Activated naive CD4-positive, alpha-beta T cell treated with Interleukin-2 at 50 U/mL for 16 hours (primary cell): Measurements from ENCODE around the gene TVP23A.
"Not testable (repeated sequence)": the region's sequence is repeated elsewhere in the genome, so short reads cannot be mapped to it uniquely, and the experiment has no call there.

Experiments
- DNase-seq: peaks from one replicate; pipeline ENCODE4 v3.0.0-alpha.2; 2020

TVP23A gene

DNA sequence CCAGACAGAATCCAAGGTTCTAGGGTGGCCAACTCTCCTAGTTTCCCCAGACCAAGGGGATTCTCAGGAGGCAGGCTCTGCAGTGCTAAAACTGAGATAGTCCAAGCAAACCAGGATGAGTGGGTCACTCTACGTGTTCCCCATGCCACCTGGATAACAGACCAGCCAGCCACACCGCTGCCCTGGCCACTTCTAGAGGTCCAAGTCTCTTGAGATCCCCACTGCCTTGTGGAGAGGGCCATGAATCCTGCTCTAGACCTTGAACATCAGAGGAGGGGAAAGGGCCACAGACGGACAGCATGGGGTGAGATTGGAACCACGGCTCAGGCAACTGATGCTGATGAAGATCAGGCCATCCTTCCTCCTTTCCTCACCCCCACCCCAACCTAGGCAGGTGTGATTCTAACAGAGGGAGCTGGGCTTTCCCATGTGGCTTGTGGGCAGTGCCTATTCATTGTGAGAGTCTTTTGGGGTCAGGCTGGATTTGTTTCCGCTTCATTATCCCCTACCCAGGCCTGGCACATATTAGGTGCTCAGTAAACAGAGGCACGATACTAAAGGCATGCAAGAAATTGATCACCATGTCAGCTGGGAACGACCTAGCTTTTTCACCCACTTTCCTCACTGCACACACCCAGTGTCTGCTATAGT lies 16.8 kb upstream of the TVP23A start:
- DNase-seq = no peak

DNA sequence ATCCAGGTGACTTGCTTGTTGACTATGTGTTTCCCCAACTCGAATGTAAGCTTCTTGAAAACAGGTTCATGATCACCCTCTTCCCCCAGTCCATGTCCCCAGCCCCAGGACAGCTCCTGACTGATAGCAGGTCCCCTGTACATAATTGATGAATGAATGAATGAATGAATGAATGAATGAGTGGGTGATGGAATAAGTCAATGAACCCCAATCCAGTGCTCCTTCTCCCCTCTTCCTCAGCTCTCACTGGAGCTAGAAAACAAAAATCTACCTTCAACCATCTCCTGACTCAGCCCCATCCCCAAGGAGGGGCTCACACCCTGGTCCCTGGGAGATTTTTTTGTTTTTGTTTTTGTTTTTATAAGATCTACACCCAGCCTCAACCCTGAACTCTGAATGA lies 16.2 kb upstream of the TVP23A start:
- no peak for DNase-seq

DNA sequence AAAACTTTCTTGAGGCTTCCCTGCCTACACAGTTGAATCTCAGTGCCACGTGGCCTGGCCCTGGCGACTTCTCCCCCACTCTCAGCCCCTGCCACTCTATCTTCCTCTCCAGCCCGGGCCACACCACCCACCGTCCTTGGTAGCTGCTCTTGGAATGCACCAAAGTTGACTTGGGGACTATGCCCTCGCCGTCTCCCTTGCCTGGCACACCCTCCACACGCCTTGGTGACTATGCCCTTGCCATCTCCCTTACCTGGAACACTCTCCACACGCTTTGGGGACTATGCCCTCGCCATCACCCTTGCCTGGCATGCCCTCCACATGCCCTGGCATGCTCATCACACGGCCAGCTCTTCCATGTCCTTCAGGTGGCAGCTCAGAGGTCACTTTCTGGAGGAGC lies 15.5 kb upstream of the TVP23A start:
- DNase-seq = no peak

DNA sequence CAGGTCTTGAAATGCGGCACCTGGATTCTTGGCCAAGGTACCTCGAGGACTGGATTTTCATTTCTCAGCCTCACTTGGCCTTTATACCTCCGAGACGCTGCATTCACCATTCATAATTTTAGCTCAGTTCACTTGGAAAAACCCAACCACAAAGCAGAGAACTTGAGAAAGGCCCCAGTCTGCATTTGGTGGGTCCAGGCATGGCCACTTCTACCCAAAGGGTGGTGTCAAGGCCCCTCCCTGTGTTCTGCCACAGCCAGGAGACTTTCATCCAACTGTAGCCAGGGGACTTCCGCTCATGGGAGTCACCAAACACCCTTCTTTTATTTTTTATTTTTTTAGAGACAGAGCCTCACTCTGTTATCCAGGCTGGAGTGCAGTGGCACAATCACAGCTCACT lies 14.7 kb upstream of the TVP23A start:
- no peak for DNase-seq

DNA sequence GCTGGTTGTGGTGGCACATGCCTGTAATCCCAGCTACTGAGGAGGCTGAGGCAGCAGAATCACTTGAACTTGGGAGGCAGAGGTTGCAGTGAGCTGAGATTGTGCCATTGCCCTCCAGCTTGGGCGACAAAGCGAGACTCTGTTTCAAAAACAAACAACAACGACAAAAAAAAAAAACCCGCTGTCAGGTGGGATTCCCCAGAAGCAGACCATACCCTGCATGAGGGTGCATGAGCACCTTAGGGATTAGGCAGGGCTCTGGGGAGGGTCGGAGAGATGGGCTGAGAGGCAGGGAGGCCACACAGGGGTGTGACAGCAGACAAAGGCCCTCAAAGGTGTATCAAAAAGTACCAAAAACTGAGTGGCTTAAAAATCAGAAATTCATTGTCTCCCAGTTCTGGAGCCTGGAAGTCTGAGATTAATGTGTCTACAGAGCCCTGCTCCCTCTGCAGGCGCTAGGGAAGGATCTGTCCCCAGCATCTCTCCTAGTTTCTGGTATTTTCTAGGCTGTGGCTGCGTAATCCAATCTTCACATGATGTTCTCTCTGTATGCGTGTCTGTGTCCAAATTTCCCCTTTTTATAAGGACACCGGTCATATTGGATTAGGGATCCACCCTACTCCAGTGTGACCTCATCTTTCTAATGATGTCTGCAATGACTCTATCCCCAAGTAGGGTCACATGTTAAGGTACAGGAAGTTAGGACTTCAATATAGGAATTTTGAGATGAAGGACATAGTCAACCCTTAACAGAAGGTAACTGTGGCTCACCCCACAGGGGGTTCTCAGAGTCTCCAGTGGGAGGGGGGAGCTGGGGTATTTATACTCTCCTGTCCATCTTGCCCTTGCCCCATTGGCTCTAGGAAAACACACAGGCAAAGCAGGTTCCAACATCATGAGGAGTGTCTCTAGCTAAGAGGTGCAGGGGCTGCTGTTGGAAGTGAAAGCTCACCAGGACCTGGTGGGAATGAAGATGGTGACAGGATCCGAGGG lies 13.6 kb upstream of the TVP23A start:
- no peak for DNase-seq

DNA sequence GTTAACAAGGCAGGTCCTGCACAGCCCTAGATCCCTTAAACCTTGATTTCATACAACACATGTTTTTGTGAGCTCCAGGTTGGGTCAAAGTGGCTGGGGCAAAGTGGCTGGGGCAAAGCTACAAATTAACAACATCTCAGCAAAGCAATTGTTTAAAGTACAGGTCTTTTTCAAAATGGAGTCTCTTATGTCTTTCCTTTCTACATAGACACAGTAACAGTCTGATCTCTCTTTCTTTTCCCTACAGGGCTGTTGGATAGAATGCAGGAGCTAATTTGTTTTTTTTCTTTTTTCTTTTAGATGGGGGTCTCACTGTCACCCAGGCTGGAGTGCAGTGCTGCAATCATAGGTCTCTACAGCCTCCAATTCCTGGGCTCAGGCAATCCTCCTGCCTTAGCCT lies 11.6 kb upstream of the TVP23A start:
- DNase-seq = not testable (repeated sequence)

DNA sequence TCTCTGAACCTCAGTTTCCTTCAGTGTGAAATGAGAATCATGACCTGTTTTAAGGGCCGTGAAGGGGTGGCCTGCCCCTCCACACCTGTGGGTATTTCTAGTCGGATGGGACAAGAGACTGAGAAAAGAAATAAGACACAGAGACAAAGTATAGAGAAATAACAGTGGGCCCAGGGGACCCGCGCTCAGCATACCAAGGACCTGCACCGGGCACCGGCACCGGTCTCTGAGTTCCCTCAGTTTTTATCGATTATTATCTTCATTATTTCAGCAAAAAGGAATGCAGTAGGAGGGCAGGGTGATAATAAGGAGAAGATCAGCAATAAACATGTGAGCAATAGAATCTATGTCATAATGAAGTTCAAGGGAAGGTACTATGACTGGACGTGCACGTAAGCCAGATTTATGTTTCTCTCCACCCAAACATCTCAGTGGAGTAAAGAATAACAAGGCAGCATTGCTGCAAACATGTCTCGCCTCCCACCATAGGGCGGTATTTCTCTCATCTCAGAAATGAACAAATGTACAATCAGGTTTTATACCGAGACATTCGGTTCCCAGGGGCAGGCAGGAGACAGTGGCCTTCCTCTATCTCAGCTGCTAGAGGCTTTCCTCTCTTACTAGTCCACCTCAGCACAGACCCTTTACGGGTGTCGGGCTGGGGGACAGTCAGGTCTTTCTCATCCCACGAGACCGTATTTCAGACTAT lies 10.9 kb upstream of the TVP23A start:
- not testable (repeated sequence) for DNase-seq

DNA sequence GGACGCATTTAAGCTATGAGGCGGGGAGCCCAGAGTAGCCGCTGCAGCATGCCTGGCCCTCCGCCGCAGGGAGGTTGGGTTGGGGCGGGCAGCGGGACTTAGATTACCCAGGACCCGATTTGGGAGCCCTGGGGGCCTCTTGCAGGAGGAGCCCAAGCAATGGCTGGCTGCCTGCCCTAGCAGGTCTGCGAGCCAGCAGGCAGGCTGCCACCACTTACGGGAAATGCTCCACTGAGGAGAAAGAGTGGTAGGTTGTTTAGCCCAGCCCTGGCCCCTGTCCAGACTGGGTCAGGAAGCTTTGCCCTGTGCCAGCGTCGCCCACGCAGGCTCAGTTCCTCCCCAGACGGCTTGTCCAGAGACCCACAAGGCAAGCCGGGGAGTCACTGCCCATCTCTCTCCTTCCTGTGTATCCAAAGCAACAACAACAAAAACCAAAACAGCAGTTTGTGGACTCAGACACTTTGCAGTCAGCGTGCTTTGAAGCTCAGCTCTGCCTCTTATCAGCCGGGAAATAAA lies 10.3 kb upstream of the TVP23A start:
- DNase-seq = no peak

DNA sequence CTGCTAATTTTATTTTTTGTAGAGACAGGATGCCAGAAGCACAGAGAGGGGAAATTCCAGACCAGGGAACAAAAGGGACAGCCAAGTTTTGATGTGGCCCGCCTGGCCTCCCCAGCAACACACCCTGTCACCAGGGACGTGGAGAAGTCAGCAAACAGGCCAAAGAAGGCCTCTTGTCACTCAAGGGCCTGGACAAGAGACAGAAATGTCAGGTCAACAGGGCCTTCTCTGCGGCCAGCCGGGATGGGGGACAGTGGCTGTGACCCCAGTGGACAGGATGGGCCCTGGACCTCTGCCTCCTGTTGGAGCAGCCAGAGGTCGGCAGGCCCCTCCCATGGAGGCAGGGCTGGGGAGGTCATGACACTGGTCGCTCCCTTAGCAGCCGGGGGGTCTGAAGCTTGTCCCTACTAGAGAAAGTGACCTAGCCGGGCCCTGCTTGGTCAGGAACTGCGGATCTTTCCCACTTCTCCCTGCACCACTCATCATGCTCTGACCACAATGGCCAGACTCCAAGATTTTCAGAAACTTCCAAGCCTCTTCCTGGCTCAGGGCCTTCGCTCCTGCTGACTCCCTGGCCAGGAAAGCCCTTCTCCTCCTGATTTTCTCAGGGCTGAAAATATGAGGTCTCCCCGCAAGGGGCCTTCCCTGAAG lies 9.2 kb upstream of the TVP23A start:
- no peak for DNase-seq

DNA sequence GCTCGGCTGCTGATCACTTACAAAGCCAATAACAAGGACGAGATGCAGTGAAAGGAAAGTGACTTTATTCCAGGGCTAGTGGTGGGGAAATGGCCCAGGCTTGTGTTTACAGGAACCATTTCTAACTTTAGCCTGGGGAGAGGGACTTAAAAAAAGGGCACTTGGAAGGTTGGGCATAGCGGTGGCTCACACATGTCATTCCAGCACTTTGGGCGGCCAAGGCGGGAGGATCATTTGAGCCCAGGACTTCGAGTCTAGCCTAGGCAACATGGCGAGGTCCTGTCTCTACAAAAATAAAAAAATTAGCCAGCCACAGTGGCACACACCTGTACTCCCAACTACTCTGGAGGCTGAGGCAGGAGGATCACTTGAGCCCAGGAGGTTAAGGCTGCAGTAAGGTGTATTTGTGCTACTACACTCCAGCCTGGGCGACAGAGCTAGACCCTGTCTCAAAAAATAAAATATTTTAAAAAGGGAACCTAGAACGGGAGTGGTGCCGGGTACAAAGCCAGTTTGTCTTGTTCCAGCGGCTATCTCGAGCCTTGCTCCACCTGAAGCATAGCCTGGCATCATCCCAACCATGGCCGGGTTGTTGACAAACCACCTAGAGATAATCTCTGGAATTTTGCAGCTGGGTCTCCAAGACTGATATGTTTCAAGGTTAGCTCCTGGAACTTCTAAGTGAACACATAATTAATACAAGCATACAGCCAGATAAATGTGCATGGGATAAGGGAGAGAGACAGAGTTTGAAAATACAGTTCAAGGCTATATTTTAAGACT lies 5.7 kb upstream of the TVP23A start:
- no peak for DNase-seq

DNA sequence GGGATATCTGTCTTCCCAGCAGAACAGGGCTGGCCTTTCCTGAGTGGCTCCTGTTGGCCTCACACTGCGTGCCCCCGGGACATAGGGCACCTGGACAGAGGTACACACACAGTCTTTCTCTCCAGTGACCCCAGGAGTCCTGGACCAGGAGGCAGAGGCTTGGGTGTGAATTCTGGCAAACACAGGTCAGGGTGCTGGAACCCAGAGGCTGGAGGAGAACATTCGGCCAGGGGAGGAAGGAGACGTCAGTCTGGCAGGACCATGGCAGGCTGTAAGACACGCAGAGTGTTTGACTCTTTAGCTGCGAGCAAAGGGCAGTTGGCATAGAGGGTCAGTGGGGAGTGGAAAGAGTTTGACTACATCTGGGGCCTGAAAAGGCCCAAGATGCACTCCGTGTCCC lies 4.1 kb upstream of the TVP23A start:
- DNase-seq = no peak

DNA sequence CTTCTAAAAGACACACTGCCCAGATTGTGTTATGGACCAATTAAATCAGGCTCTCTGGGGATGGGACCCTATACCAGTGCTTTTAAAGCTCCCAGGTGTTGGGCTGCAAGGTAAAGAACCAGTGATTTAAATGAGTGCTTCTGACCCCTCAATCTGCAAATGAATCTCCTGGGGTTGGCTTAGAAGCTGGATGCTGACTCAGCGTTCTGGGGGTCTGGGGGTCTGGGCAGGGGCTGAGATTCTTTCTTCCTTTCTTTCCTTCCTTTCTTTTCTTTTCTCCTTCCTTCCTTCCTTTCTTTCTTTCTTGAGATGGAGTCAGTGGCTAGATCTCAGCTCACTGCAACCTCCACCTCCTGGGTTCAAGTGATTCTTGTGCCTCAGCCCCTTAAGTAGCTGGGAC lies 2.0 kb upstream of the TVP23A start:
- DNase-seq = no peak

DNA sequence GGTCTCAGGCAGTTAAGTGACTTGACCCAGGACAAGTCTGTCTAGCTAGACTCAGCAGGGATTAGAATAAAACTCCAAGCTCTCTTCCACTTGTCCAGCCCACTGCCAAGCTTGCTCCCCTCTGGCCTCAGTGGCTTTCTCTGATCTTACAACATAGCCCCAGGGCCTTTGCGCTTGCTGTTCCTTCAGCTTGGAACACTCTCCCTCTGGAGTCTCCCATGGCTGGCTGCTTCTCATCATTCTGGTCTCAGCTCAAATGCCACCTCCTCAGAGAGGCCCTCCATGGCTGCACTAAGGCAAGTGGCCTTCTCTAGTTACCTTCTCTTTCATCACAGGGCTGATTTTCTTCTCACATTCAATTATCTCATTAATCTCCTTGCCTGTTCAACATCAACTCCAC lies 1.1 kb downstream of the TVP23A start:
- DNase-seq = no peak

DNA sequence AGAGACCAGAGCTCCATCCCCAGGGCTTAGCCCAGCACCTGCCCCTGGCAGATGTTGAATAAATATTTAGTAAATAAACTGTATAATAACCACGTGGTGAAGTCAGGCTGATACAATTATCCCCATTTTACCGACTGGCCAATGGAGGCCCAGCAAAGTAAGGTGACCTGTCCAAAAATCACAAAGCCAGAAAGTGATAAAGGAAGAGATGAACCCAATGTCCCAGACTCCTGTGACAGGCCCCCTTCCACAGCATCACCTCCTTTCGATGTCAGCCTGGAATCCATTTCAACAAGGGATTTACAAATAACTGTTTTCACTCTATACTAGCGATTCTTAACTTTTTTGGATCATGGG lies 5.5 kb downstream of the TVP23A start:
- no peak for DNase-seq

DNA sequence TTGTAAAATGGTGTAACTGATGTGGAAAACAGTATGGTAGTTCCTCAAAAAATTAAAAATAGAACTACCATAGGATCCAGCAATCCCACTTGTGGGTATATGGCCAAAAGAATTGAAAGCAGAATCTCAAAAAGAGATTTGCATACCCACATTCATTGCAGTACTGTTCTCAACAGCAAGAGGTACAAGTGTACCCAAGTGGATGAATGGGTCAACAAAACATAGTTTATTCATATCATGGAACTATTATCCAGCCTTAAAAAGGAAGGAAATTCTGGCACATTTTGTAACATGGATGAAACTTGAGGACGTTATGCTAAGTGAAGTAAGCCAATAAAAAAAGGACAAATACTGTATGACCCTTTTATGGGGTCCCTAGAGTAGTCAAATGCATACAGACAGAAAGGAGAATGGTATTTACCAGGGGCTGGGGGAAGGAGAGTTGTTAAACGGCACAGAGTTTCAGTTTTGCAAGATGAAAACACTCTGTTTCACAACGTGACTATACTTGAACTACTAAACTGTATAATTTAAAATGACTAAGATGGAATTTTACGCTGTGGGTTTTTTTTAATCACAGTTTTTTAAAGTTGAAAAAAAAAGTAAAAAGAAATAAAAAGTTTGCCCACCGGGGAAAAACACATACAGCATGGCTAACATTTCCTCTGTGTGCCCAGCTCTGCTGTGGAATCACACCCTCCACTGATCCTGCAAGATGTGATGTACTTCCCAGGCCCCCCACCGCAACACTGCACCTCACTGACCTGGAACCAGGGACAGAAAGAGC lies 6.1 kb downstream of the TVP23A start:
- DNase-seq = no peak

DNA sequence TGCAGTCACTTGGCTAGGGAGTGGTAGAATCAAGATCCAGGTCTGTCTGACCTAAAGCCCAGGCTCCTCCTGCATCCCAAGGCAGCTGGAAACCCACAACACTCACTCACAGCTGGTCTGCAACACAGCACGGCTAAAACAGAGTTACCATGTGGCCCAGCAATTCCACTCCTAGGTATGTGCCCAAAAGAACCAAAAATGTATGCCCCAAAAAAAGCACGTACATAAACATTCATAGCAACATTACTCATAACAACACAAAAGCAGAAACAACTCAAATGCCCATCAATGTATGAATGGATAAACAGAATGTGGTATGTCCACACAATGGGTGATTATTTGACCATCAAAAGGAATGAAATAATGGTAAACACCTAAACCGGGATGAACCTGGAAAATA lies 8.9 kb downstream of the TVP23A start:
- DNase-seq = no peak

DNA sequence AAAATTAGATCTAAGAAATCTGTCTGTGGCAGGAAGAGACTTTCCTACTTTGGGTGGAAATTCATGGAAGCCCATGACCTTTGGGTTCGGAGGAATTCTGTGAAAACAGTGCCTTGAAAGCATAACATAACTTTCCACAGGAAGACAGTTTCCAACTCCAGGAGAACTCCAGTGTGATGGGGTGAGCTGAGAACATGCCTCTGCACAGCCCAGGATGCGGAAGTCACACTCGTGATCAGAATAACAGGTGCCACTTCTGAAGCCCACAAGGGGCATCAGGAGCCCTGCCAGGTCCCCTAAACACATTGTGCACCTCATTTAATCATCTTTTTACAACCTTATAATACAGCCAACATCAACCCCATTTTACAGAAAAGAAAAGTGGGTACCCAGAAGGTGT lies 9.7 kb downstream of the TVP23A start:
- no peak for DNase-seq

DNA sequence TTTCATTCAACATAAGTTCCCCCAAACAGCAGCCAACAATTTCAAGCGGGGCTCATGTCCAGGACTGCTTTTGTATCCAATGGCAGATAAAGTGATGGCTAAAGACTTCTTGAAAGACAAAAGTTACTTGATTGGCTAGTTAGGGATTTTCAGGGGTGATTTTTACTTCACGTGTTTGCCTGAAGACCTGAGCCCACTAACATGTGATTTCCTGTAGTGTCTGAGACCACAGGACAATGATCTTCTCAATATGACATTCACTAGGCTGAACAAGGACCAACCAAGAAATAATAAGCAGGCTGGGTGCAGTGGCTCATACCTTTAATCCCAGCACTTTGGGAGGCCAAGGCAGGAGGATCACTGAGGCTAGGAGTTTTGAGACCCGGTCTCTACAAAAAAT lies 10.4 kb downstream of the TVP23A start:
- no peak for DNase-seq

DNA sequence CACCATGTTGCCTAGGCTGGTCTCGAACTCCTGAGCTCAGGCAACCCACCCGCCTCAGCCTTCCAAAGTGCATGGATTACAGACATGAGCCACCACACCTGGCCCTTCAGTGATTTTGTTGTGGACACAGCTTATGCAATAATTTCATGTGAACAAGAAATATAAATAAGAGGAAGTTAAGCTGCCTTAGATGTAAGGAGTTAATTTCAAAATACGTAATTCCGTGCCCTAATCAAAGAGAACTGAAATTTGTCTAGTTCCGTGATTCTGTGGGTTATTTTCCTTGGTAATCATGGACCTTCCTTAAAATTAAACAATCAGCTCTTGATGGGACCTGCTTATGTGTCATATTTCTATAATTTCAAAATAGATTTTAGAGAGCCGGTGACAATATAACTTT lies 11.9 kb downstream of the TVP23A start:
- DNase-seq = no peak

DNA sequence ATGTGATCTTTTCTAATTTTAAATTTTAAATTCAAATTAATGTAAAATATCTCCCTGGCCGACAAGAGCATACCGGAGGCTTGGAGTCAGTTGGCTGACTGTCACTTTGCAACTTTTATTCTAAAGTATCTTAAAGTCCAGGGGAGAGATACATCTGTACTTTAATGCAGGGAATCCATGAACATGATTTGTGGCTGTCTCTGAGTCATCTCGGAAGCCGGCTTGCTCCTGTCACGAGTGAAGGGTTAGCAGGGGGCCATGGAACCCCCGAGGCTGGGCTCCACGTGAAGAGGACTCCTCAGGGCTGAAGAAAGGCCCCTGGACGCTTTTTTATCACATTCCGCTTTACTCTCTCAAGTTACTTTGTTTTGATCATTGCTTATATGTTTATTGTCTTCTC lies 13.3 kb downstream of the TVP23A start:
- no peak for DNase-seq

DNA sequence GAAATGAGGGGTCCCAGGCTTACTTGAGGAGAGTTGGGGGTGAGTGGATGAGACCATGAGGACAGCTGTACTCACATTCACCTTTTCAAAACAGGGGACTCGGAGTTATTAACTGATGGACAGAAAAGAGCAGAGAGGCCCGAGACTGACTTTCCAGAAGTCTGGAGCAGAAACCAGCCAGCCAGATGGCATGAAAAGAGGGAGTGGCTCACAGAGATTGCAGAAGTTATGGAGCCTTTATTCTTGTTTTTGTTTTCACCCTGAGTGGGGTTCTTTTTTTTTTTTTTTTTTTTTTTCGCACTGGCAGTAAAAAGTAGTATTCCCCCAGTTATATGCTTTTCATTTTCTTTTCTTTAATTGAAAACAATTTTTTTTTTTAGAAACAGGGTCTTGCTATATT lies 18.9 kb downstream of the TVP23A start:
- no peak for DNase-seq
